GM19035 (cell line): ENCODE data around the gene JAKMIP1.
"Not testable (repeated sequence)": the region's sequence is repeated elsewhere in the genome, so short reads cannot be mapped to it uniquely, and the experiment has no call there.

ENCODE experiments used
- ATAC-seq: cut with Tn5 transposase; IDR thresholded peaks from one replicate; pipeline ENCODE4 v1.9.1; 2021; ENCODE audit not compliant: unreplicated experiment

JAKMIP1 gene

GRCh38 chr4:6150046-6150735 lies 50.2 kb downstream of the JAKMIP1 start:
- ATAC-seq, result no peak

- no peak for ATAC-seq
Measured at GRCh38 chr4:6148506-6149205, 51.7 kb downstream of the JAKMIP1 start.

GRCh38 chr4:6147441-6147840 lies 52.9 kb downstream of the JAKMIP1 start:
- ATAC-seq, result no peak

GRCh38 chr4:6143603-6144181 lies 56.7 kb downstream of the JAKMIP1 start:
- no peak for ATAC-seq

GRCh38 chr4:6142935-6143602 lies 57.3 kb downstream of the JAKMIP1 start:
- ATAC-seq, result no peak

GRCh38 chr4:6142511-6142910 lies 57.8 kb downstream of the JAKMIP1 start:
- ATAC-seq, result no peak

GRCh38 chr4:6141554-6141953 lies 58.8 kb downstream of the JAKMIP1 start:
- no peak for ATAC-seq

- ATAC-seq, result not testable (repeated sequence)
Measured at GRCh38 chr4:6141021-6141420, 59.3 kb downstream of the JAKMIP1 start.

GRCh38 chr4:6137747-6138135 lies 62.6 kb downstream of the JAKMIP1 start:
- no peak for ATAC-seq

- ATAC-seq, result no peak
Measured at GRCh38 chr4:6137027-6137746, 63.2 kb downstream of the JAKMIP1 start.

GRCh38 chr4:6134612-6135220 lies 65.6 kb downstream of the JAKMIP1 start:
- ATAC-seq, result peak; percentile 96

- no peak for ATAC-seq
Measured at GRCh38 chr4:6132716-6133115, 67.6 kb downstream of the JAKMIP1 start.

GRCh38 chr4:6128221-6128850 lies 72.0 kb downstream of the JAKMIP1 start:
- ATAC-seq, result no peak

- ATAC-seq, result no peak
Measured at GRCh38 chr4:6126971-6127745, 73.2 kb downstream of the JAKMIP1 start.

- ATAC-seq, result no peak
Measured at GRCh38 chr4:6125103-6125651, 75.2 kb downstream of the JAKMIP1 start.

GRCh38 chr4:6124386-6125102 lies 75.8 kb downstream of the JAKMIP1 start:
- no peak for ATAC-seq

- ATAC-seq, result no peak
Measured at GRCh38 chr4:6123976-6124375, 76.4 kb downstream of the JAKMIP1 start.

GRCh38 chr4:6123541-6123940 lies 76.8 kb downstream of the JAKMIP1 start:
- no peak for ATAC-seq

- ATAC-seq, result no peak
Measured at GRCh38 chr4:6123116-6123515, 77.2 kb downstream of the JAKMIP1 start.
